ENCODE measurements around the gene FEZF1.
"Not testable (repeated sequence)": the region's sequence is repeated elsewhere in the genome, so short reads cannot be mapped to it uniquely, and the experiment has no call there.

The FEZF1 gene

DNA sequence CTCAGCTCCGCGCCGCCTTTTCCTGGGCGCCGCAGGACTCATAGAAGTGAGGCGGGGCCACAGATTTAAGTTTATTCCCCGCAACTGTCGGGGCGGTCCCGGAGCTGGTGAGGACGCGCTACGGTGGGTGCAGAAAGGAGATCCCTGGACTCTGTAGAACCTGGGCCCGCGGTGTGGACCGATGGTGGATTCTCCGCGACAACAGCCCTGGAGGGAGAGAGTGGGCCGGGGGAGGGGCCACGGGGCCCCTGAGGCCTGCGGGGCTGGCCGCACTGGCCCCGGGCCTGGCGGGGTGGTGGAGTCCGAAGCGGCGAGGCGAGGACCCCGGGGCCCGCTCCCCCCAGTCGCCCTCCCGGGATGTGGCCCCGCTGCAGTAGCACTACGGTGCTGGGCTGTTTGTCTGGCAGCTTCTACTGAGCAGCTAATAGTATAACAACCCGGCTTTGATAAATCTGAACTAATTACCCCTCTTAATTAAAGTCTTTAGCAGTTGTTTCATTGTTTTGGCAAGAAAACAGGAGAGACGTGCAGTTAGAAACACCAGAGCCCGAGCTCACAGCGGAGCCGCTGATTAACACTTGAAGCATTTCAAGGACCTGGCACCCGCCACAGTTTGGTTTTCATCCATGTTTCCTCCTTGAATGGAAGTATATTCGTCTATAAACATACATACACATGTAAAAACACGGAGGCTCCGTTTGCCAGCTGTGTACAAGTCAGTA is 4.2 kb downstream of the FEZF1 start:
- Histone ChIP-seq H3K27ac (ENCODE audit: insufficient read depth, low read depth, low read length, poor library complexity, severe bottlenecking) (no peak overlapping the region), H3K4me3 (ENCODE audit: insufficient read depth, low read depth, low read length) (peak overlapping the region; percentile 46), H3K27me3 (ENCODE audit: control insufficient read depth, insufficient read depth, low read length, poor library complexity, severe bottlenecking) (peaks cover 85% of the 10 kb centered on the region), H3K4me1 (ENCODE audit: control insufficient read depth, insufficient read depth, low read length) (peaks cover 30% of the 10 kb centered on the region), H3K36me3 (ENCODE audit: control insufficient read depth, insufficient read depth, low read length) (no peaks in the 10 kb centered on the region), H3K9me3 (ENCODE audit: control insufficient read depth, low read length) (no peaks in the 10 kb centered on the region)
- 1% methylated on average over 43 of the region's 43 CpGs for WGBS, 2 experiments

- WGBS, 2 experiments, result 2 to 3% methylated on average over 32 of the region's 32 CpGs
- no peaks in the 10 kb centered on the region for H3K9me3 ChIP-seq (ENCODE audit: control insufficient read depth, low read length)
- H3K27ac ChIP-seq (ENCODE audit: insufficient read depth, low read depth, low read length, poor library complexity, severe bottlenecking), result no peak overlapping the region
- peaks cover 79% of the 10 kb centered on the region for H3K27me3 ChIP-seq (ENCODE audit: control insufficient read depth, insufficient read depth, low read length, poor library complexity, severe bottlenecking)
- H3K4me3 ChIP-seq (ENCODE audit: insufficient read depth, low read depth, low read length), result peak overlapping the region; percentile 46
- peaks cover 24% of the 10 kb centered on the region for H3K4me1 ChIP-seq (ENCODE audit: control insufficient read depth, insufficient read depth, low read length)
- H3K36me3 ChIP-seq (ENCODE audit: control insufficient read depth, insufficient read depth, low read length), result no peaks in the 10 kb centered on the region
These were observed 4.8 kb downstream of the FEZF1 start for GRCh38 chr7:122299624-122300210.

- H3K36me3 ChIP-seq (ENCODE audit: control insufficient read depth, insufficient read depth, low read length), result no peaks in the 10 kb centered on the region
- peaks cover 14% of the 10 kb centered on the region for H3K4me1 ChIP-seq (ENCODE audit: control insufficient read depth, insufficient read depth, low read length)
- no peaks in the 10 kb centered on the region for H3K9me3 ChIP-seq (ENCODE audit: control insufficient read depth, low read length)
- peaks cover 68% of the 10 kb centered on the region for H3K27me3 ChIP-seq (ENCODE audit: control insufficient read depth, insufficient read depth, low read length, poor library complexity, severe bottlenecking)
- H3K27ac ChIP-seq (ENCODE audit: insufficient read depth, low read depth, low read length, poor library complexity, severe bottlenecking), result no peak overlapping the region
- no peak overlapping the region for H3K4me3 ChIP-seq (ENCODE audit: insufficient read depth, low read depth, low read length)
- 89 to 90% methylated on average over 2 of the region's 2 CpGs for WGBS, 2 experiments
These were observed 5.9 kb downstream of the FEZF1 start for GRCh38 chr7:122298618-122299017.

DNA sequence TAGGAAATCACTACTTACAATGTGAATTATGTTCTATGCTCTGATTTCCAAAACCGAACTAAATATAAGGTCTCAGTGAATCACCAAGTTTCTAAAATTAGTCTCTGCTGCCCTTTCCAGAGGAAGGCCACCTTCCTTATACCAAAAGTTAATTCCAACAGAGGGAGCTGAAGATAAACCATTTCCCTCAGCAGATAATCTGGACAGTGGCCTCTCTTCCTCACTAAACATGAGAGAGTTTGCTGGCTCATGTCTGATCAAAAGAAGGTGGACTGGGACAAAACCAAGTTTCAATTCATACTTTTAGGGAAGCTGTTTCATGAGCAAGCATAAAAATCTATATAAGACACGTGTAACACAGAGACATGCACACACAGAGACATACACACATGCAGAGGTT is 6.4 kb downstream of the FEZF1 start:
- Histone ChIP-seq H3K27ac (ENCODE audit: insufficient read depth, low read depth, low read length, poor library complexity, severe bottlenecking) (no peak overlapping the region), H3K36me3 (ENCODE audit: control insufficient read depth, insufficient read depth, low read length) (no peaks in the 10 kb centered on the region), H3K4me1 (ENCODE audit: control insufficient read depth, insufficient read depth, low read length) (peaks cover 14% of the 10 kb centered on the region), H3K4me3 (ENCODE audit: insufficient read depth, low read depth, low read length) (no peak overlapping the region), H3K9me3 (ENCODE audit: control insufficient read depth, low read length) (no peaks in the 10 kb centered on the region), H3K27me3 (ENCODE audit: control insufficient read depth, insufficient read depth, low read length, poor library complexity, severe bottlenecking) (peaks cover 63% of the 10 kb centered on the region)
- WGBS, 2 experiments, result 82 to 88% methylated on average over 1 to 2 of the region's 2 CpGs

- no peaks in the 10 kb centered on the region for H3K36me3 ChIP-seq (ENCODE audit: control insufficient read depth, insufficient read depth, low read length)
- no peak overlapping the region for H3K4me3 ChIP-seq (ENCODE audit: insufficient read depth, low read depth, low read length)
- no peaks in the 10 kb centered on the region for H3K4me1 ChIP-seq (ENCODE audit: control insufficient read depth, insufficient read depth, low read length)
- H3K27ac ChIP-seq (ENCODE audit: insufficient read depth, low read depth, low read length, poor library complexity, severe bottlenecking), result no peak overlapping the region
- H3K27me3 ChIP-seq (ENCODE audit: control insufficient read depth, insufficient read depth, low read length, poor library complexity, severe bottlenecking), result no peaks in the 10 kb centered on the region
- no peaks in the 10 kb centered on the region for H3K9me3 ChIP-seq (ENCODE audit: control insufficient read depth, low read length)
- WGBS, 2 experiments, result 84 to 98% methylated on average over 2 of the region's 2 CpGs
These were observed 13.4 kb downstream of the FEZF1 start for GRCh38 chr7:122291189-122291588.

DNA sequence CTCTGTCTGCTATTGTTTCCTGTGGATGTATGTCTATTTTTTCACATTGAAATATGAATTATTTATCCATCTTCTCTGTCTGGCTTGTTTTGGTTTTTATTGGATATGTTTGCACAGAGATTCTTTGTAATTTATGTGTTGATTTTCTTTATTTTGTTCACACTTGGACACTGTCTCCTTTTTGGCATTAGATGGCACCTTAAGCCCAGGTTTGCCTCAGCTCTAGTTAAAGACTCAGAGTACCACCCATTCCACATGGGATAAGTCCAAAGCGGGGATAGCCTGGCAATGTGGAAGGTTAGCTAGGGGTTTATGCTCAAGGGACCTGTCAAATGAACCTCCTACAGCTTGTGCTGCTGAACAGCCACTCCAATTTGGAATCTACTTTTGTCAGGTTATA is 14.1 kb downstream of the FEZF1 start:
- Histone ChIP-seq H3K4me3 (ENCODE audit: insufficient read depth, low read depth, low read length) (no peak overlapping the region), H3K27ac (ENCODE audit: insufficient read depth, low read depth, low read length, poor library complexity, severe bottlenecking) (no peak overlapping the region), H3K9me3 (ENCODE audit: control insufficient read depth, low read length) (no peaks in the 10 kb centered on the region), H3K36me3 (ENCODE audit: control insufficient read depth, insufficient read depth, low read length) (no peaks in the 10 kb centered on the region), H3K4me1 (ENCODE audit: control insufficient read depth, insufficient read depth, low read length) (no peaks in the 10 kb centered on the region), H3K27me3 (ENCODE audit: control insufficient read depth, insufficient read depth, low read length, poor library complexity, severe bottlenecking) (no peaks in the 10 kb centered on the region)
- 88 to 89% methylated on average over 1 of the region's 1 CpG for WGBS, 2 experiments

- H3K9me3 ChIP-seq (ENCODE audit: control insufficient read depth, low read length), result no peaks in the 10 kb centered on the region
- no peak overlapping the region for H3K27ac ChIP-seq (ENCODE audit: insufficient read depth, low read depth, low read length, poor library complexity, severe bottlenecking)
- H3K36me3 ChIP-seq (ENCODE audit: control insufficient read depth, insufficient read depth, low read length), result no peaks in the 10 kb centered on the region
- H3K27me3 ChIP-seq (ENCODE audit: control insufficient read depth, insufficient read depth, low read length, poor library complexity, severe bottlenecking), result no peaks in the 10 kb centered on the region
- H3K4me1 ChIP-seq (ENCODE audit: control insufficient read depth, insufficient read depth, low read length), result no peaks in the 10 kb centered on the region
- H3K4me3 ChIP-seq (ENCODE audit: insufficient read depth, low read depth, low read length), result no peak overlapping the region
- WGBS, 2 experiments, result 100% methylated on average over 1 of the region's 1 CpG
These were observed 15.1 kb downstream of the FEZF1 start for GRCh38 chr7:122289426-122289825.

DNA sequence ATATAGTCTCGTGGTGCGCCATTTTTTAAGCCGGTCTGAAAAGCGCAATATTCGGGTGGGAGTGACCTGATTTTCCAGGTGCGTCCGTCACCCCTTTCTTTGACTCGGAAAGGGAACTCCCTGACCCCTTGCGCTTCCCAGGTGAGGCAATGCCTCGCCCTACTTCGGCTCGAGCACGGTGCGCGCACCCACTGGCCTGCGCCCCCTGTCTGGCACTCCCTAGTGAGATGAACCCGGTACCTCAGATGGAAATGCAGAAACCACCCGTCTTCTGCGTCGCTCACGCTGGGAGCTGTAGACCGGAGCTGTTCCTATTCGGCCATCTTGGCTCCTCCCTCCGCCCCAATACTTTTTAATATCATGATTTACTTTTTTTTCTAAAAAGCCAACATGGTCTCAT is 19.9 kb downstream of the FEZF1 start:
- not testable (repeated sequence) for H3K4me3 ChIP-seq (ENCODE audit: insufficient read depth, low read depth, low read length)
- WGBS, 2 experiments, result 75 to 83% methylated on average over 18 to 19 of the region's 24 CpGs

GRCh38 chr7:122273117-122273516 is 31.4 kb downstream of the FEZF1 start:
- 100% methylated on average over 1 of the region's 2 CpGs for whole genome bisulfite sequencing, 2 experiments
- H3K4me1 ChIP-seq (ENCODE audit: control insufficient read depth, insufficient read depth, low read length), result no peaks in the 10 kb centered on the region
- H3K9me3 ChIP-seq (ENCODE audit: control insufficient read depth, low read length), result no peaks in the 10 kb centered on the region
- no peaks in the 10 kb centered on the region for H3K36me3 ChIP-seq (ENCODE audit: control insufficient read depth, insufficient read depth, low read length)
- no peak overlapping the region for H3K27ac ChIP-seq (ENCODE audit: insufficient read depth, low read depth, low read length, poor library complexity, severe bottlenecking)
- H3K27me3 ChIP-seq (ENCODE audit: control insufficient read depth, insufficient read depth, low read length, poor library complexity, severe bottlenecking), result no peaks in the 10 kb centered on the region
- no peak overlapping the region for H3K4me3 ChIP-seq (ENCODE audit: insufficient read depth, low read depth, low read length)

More for the DNA sequence above, 19.9 kb downstream of the FEZF1 start:
- H3K36me3 ChIP-seq (ENCODE audit: control insufficient read depth, insufficient read depth, low read length); H3K27ac ChIP-seq (ENCODE audit: insufficient read depth, low read depth, low read length, poor library complexity, severe bottlenecking); H3K9me3 ChIP-seq (ENCODE audit: control insufficient read depth, low read length); H3K4me1 ChIP-seq (ENCODE audit: control insufficient read depth, insufficient read depth, low read length); H3K27me3 ChIP-seq (ENCODE audit: control insufficient read depth, insufficient read depth, low read length, poor library complexity, severe bottlenecking): not testable (repeated sequence)

DNA sequence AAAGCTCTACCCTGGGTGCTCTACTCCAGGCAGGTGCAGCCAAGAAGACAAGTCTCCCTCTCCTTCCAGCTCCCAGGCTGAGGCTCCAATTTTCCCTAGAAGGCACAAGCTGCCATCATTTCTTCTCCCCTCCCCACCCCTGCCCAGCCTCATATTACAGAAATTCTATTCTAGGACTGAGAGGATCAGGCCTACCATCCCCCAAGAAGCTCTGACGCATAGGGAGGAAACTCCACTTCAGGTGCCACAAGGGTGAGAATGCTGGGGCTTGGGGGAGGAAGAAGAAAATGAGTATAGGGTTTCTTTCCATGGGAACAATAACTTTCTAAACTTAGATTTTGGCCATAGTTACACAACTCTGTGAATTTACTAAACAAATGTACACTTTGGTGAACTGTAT is 35.3 kb downstream of the FEZF1 start:
- Histone ChIP-seq H3K4me1 (ENCODE audit: control insufficient read depth, insufficient read depth, low read length) (no peaks in the 10 kb centered on the region), H3K27me3 (ENCODE audit: control insufficient read depth, insufficient read depth, low read length, poor library complexity, severe bottlenecking) (no peaks in the 10 kb centered on the region), H3K27ac (ENCODE audit: insufficient read depth, low read depth, low read length, poor library complexity, severe bottlenecking) (no peak overlapping the region), H3K9me3 (ENCODE audit: control insufficient read depth, low read length) (no peaks in the 10 kb centered on the region), H3K36me3 (ENCODE audit: control insufficient read depth, insufficient read depth, low read length) (no peaks in the 10 kb centered on the region), H3K4me3 (ENCODE audit: insufficient read depth, low read depth, low read length) (no peak overlapping the region)
- whole genome bisulfite sequencing, 2 experiments, result 82 to 89% methylated on average over 1 of the region's 1 CpG
